GM21737 (cell line): Measurements from ENCODE around the gene CDC27.
"Not testable (repeated sequence)": the region's sequence is repeated elsewhere in the genome, so short reads cannot be mapped to it uniquely, and the experiment has no call there.

Experiments
- ATAC-seq: cut with Tn5 transposase; IDR thresholded peaks from one replicate; pipeline ENCODE4 v1.9.1; 2021; ENCODE audit warnings: mild to moderate bottlenecking, moderate library complexity; ENCODE audit not compliant: unreplicated experiment

CDC27 gene

DNA sequence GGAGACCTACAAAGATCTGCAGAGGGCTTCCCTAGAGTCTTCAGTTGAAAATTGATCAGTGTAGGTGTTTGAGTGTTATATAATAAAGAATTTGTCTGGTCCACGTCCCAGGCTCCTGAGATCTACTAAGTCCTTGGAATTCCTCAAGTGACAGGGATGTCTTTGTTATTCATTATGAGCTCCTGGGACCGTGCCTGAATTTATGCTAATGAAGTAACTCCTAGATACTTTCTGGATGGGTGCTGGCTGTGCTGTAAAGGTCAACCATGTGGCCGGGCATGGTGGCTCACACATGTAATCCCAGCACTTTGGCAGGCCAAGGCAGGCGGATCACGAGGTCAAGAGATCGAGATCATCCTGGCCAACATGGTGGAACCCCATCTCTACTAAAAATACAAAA is 43.7 kb downstream of the CDC27 start:
- no peak for ATAC-seq

GRCh38 chr17:47135235-47135634 is 53.9 kb downstream of the CDC27 start:
- no peak for ATAC-seq

DNA sequence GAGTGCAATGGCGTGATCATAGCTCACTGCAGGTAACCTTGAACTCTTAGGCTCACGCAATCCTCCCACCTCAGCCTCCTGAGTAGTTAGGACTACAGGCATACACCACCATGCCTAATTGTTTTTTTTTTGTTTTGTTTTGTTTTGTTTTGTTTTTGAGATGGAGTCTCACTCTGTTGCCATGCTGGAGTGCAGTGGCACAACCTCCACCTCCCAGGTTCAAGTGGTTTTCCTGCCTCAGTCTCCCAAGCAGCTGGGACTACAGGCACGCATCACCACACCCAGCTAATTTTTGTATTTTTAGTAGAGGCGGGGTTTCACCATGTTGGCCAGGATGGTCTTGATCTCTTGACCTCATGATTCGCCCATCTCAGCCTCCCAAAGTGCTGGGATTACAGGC is 54.7 kb downstream of the CDC27 start:
- not testable (repeated sequence) for ATAC-seq

- no peak for ATAC-seq
Measured at GRCh38 chr17:47131761-47132160, 57.3 kb downstream of the CDC27 start.

DNA sequence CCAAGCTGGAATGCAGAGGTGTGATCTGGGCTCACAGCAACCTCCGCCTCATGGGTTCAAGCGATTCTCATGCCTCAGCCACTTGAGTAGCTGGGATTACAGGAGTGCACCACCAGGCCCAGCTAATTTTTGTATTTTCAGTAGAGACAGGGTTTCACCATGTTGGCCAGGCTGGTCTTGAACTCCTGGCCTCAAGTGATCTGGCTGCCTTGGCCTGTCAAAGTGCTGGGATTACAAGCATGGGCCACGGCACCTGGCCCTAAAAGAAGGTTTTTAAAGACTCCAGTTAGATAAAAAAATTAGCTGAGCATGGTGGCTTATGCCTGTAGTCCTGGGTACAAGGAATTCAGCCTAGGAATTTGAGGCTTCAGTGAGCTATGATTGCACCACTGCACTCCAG is 62.3 kb downstream of the CDC27 start:
- ATAC-seq = not testable (repeated sequence)

- ATAC-seq = not testable (repeated sequence)
Measured at GRCh38 chr17:47123262-47123661, 65.8 kb downstream of the CDC27 start.

GRCh38 chr17:47120521-47121095 is 68.5 kb downstream of the CDC27 start:
- ATAC-seq = no peak

- ATAC-seq = no peak
Measured at GRCh38 chr17:47119746-47120520, 69.2 kb downstream of the CDC27 start.

GRCh38 chr17:47117386-47117785 is 71.7 kb downstream of the CDC27 start:
- no peak for ATAC-seq

- ATAC-seq = no peak
Measured at GRCh38 chr17:47106130-47106529, 83.0 kb downstream of the CDC27 start.

DNA sequence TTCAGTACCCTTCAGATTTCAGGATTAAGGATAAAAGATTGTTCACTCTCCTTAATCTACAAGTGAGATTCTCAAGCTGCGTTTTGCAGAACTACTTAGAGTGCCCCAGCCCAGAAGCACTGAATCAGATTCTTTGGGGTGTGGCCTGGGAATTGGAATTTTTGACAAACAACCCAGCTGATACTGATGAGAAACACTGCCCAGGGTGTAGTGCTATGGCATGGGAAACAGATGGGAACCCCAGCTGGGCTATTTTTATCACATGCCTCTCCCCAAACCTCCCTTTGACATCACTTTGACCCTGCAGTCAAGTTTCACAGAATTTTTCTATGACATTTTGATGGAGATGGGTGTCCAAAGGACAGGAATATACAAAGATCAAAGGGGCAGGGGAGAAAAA is 83.8 kb downstream of the CDC27 start:
- not testable (repeated sequence) for ATAC-seq

DNA sequence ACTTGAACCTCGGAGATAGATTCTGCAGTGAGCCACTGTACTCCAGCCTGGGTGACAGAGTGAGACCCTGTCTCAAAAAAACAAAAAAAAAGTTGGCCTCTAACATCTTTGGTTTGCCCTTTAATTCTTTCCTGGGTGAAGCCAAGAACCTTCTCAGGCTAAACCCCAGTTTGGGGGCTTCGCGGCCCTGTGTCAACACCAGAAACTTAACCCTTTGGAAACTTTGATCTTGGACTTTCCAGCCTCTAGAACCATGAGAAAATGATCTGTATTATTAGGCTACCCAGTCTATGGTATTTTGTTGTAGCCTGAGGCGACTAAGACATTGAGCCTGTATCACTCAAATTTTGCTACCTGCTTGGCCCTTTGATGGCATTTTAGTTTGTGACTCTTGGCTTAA is 86.2 kb downstream of the CDC27 start:
- no peak for ATAC-seq

DNA sequence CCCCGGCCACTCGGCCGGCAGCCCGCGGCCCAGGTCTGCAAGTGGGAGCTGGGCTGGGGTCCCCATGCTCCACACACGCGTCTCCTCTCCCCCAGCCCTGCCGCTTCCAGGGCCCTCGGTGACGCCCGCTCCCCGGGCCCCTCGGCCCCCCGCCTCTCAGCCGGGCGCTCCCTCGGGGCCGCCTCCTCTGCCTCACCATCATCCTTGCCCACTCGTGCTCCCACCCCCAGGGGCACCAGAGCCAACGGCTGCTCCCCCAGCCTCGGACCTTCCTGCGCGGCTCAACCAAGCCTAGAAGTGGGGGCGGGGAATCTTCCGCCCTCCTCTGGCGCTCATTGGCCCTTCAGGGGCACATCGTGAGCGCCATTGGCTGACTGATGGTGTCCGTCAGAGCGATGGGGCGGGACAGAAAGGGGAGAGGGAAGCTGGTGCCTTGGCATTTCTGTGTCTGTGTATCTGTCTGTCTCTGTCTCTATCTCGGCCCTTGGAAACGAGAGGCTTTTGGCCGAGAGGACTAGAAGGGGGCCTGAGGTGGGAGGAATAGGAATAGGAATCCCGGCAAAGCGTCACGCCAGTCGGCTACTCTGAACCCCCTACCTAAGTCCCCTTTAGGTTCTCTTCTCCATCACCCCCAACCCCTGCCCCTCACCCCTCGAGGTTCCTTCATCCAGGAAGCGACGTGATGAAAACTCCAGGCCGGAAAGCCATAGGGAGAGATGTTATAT is 88.9 kb downstream of the CDC27 start:
- peak; percentile 94 for ATAC-seq

DNA sequence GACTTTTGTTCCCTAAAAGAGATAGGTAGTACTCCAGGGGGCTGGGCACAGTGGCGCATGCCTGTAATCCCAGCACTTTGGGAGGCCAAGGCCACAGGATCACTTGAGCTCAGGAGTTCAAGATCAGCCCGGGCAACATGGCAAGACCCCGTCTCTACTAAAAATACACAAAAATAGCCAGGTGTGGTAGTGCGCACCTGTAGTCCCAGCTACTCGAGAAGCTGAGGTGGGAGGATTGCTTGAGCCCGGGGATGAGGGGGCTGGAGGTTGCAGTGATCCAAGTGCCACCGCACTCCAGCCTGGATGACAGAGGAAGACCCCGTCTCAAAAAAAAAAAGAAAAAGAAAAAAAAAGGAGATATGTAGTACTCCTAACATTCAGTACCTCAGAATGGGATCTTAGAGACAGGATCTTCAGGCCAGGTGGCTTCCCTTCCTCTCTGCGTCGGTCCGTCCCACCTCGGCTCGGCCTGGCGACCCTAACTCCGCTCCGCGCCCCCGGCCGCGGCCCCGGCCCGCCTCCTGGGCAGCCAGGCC is 89.6 kb downstream of the CDC27 start:
- peak; percentile 20 for ATAC-seq

DNA sequence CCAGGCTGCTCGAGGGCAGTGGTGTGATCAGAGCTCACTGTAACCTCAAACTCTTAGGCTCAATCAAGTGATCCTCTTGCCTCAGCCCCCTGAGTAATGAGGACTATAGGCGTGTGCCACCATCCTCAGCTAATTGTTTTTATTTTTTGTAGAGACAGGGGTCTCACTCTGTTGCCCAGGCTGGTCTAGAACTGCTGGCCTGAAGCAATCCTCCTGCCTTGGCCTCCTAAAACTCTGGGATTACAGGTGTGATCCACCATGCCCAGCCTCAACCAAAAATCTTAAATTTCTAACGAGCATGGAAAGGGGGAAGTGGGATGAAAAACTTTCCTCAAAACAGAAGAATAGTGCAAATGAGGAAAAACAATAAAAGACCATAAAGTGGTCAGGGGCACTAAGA is 92.8 kb downstream of the CDC27 start:
- no peak for ATAC-seq

DNA sequence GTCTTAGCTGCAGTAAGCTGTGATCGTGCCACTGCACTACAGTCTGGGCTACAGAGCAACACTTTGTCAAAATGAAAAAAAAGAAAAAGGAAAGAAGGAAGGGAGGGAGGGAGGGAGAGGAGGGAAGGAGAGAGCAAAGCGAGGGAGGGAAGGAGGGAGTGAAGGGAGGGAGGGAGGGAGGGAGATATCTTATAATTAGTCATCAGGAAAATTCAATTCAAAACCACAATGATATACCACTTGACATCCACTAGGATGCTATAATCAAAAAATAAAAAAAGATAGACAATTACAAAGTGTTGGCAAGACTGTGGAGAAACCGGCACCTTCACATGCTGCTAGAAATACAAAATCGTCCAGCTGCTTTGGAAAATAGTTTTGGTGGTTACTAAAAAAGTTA is 93.8 kb downstream of the CDC27 start:
- no peak for ATAC-seq

DNA sequence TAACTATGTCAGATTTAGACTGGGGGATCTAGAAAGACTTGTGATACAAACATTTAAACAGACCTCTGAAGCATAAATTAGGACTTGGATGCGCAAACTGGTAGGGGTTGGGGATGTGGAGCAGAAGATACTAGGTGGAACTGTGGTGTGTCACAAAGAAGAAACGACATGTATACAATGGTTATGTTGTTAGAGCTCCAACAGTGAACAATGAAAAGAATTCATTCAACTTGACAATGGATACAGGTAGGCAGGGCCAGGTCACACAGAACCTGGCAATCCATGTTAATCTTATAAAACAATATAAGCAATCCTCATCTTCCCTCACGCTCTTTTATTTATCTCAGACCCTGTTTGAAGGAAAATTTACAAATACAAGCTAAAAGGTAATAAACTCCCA is 102.0 kb downstream of the CDC27 start:
- no peak for ATAC-seq

DNA sequence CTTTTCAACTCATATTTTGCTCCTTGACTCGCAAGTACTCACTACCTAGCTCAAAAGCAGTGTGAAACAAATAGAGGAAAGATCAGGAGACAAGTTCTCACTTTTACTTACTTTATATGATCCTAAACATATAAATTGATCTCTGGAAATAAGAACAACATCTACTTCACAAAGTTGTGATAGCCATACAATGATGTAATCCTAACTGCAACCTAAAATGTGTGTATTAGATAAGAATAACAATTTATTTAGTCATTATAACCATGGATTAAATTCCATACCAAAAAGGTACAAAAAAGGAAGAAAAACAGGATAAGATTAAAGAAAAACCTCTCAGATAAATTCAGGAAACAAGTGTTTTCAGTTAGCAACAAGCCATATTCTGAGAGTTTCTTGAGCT is 103.4 kb downstream of the CDC27 start:
- ATAC-seq = no peak

GRCh38 chr17:47078801-47079200 is 110.3 kb downstream of the CDC27 start:
- no peak for ATAC-seq

GRCh38 chr17:47077576-47077975 is 111.5 kb downstream of the CDC27 start:
- ATAC-seq = no peak

DNA sequence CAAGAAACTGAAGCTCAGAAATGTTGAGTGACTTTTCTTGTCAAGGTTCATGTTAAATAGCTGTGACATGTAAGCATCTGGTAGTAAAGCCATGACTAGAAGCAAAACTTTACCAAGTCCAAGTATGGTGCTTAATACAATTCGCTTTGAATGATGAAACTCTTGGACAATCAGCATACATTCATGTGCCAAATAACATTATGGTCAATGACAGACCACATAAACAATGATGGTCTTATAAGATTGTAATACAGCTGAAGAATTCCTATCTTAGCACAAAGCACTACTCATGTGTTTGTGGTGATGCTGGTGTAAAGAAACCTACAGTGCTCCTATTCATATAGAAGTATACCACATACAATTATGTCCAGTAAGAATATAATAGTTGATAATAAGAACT is 112.9 kb downstream of the CDC27 start:
- no peak for ATAC-seq

- not testable (repeated sequence) for ATAC-seq
Measured at GRCh38 chr17:47074361-47074760, 114.7 kb downstream of the CDC27 start.
